Fibroblast of the conjunctiva (primary cell): Measurements from ENCODE around the gene AURKB.
"Not testable (repeated sequence)": the region's sequence is repeated elsewhere in the genome, so short reads cannot be mapped to it uniquely, and the experiment has no call there.

Source experiments
- DNase-seq: peaks from one replicate; pipeline ENCODE4 v3.0.0-alpha.2; 2010; ENCODE audit warnings: low read depth

Gene AURKB

DNA sequence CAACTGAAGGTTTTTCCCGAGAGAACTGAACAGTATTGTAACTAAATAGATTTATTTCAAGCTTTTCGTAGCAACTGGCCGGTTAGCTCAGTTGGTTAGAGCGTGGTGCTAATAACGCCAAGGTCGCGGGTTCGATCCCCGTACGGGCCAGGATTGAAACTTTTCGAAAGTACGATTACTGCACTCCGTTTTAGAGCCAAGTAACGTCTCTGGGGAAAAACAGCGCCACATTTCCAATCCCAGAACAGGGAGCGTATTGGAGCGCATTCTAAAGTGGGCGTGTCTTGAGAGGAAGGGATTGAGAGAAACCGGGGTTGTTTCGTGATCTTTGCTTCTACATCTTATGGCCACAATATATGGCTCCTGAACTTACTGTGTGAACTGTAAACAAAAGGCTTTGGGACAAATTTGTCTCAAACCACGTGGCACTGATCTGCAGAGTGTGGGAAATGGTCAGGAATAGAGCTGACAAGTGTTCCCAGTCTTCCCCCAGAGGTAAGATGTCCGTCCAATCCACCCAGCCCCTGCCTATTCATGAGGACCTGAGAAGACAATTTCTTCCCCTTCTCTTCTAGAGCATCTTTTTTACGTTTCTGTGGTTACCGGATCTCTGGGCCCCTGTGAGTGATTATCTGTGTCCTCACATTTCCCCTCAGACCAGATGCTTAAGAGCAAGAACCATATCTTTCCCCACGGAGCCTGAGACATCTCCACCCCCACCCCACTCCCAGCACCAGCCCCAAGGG is 22.7 kb downstream of the AURKB start:
- peak; percentile 100 for DNase-seq

DNA sequence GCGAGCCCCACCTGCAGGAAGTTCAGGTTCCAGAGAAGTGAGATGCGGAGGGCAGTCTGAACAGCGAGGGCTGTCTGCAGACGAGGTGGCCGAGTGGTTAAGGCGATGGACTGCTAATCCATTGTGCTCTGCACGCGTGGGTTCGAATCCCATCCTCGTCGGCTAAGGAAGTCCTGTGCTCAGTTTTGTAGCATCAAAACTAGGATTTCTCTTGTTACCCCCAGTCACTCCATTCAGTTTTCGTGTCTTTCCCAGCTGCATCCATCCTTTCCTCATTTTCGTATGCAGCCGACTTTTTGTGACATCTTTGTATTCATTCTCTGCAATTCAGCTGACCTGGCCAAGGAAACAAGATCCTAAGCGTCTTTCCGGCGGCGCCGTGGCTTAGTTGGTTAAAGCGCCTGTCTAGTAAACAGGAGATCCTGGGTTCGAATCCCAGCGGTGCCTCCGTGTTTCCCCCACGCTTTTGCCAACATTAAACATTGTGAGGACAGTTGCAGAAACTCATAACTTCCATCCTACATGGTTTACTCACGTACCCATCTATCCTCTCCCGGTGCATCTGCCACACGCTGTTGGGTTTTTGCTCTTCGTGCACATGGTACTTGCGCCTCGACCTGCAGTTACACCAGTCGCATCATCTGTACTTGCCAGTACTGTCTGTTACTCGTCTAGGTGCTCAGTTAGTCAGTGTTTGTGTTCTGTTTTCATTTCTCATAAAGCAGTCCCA is 23.4 kb downstream of the AURKB start:
- peak; percentile 96 for DNase-seq

DNA sequence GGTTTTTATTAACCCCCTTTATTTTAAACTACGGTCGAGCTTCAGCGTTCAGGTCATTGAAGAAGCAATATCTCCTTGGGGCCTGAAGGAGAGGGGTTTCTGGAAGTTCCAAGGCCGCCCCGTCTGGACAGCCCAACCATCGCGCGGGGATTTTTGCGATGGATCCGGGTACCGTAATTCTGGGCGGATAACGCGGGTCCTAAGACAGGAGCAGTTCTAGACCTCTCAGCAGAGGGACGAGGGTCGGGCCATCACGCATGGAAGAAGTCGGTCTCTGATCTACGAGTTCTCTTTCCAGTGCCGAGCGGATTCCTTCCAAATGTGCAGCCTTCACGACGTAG is 24.0 kb downstream of the AURKB start:
- DNase-seq: no peak

DNA sequence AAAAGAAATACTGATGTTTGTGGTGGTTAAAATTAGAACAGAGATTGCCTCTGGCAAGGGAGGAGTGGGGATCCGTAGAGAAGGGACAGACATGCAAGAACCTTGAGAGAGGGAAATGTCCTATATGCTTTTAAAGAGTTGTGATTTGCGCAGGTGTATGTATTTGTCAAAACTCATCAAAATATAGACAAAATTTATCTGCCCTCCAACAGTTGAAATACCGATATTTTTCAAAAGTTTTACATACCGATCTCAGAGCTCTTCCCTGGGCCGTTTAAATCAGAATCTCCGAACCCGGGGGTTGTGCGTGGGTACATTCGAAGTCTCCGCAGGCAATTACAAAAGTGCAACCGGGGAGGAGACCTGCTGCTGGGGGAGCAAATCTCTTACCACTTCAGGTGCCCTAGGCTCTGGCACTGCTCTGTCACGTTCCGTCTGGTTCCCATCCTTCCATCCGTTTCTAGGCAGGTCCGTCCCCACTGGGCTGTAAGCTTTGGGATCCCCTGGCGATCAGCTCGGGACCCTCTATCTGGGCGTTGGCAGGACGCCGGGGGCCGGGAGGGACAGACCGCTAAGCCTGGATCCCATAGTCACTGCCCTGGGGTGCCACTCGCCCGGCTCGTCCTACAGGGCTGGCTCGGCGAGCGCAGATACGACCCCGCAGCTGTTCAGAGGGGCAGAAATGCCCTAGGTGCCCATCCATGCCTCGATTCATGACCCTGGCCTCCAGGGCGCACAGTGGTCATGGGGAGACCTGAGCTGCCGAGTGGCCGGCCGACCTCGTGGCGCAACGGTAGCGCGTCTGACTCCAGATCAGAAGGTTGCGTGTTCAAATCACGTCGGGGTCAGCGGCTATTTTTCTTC is 24.6 kb downstream of the AURKB start:
- peak; percentile 54 for DNase-seq

DNA sequence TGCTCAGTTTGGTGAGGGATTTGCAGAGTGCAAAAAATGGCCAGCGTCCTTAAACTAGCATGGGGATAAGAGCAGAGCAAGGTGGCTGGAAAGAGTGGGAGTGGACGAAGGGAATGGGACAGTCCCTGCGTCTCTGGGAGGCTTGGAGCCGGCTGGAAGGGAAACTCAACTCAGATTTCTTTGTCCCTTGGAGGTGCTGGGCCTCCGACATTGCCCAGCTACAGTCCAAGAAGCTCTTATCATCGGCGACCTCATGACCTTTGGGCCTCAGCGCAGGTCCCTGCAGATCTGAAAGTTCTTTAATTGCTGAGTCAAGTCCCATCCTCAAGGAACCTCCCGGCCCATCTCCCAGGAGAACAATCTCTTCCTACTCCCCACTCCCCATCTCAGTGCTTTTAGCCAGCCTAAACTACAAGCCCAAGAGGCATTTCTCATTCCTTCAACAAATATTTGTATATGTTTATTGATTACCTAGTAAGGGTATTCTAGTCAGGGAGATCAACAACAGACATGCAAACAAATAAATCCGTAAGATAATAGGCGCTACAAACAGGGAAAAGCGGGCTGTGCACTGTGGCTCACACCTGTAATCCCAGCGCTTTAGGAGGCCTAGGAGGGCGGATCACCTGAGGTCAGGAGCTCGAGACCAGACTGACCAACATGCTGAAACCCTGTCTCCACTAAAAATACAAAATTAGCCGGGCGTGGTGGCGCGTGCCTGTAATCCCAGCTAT is 33.2 kb downstream of the AURKB start:
- no peak for DNase-seq

DNA sequence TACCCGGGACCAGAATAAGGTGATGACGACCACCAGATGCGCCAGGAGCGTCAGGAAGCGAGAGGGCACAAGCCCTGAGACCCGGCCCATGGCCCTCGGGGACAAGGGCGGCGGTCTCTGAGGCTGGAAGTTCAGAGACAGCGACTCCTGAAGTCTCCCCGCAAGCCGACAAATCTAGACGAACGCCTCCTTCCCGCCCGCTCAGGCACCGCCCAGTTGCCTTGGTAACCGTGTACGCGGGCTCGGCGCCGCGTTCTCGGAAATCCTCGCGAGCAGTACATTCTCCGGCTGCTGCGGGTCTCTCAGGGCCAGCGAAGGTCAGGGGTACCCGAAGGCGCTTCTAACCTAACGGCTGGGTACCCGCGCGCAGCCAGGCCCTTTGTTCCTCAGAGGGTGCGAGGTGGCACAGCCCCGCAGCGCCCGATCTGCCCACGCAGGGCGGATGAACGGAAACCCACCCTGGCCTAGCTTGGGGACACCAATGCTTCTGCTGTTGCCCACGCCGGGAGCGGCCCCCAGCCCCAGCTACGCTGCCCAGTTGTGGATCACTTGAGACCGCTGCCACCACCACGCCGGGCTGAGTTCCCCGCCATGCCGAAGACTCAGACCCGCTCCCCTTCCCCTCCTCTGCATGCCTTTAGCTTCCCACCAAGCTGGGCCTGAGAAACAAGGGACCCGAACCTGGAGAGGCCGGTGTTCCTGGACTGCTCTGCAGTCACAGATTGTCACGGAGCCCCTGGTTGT is 34.0 kb downstream of the AURKB start, which contains the start of gene TMEM107:
TSS of gene TMEM107 (minus strand) at position 184 of the 744 bp plus-strand sequence. CDS start at position 90, 94 bp downstream.
- DNase-seq: peak; percentile 62

DNA sequence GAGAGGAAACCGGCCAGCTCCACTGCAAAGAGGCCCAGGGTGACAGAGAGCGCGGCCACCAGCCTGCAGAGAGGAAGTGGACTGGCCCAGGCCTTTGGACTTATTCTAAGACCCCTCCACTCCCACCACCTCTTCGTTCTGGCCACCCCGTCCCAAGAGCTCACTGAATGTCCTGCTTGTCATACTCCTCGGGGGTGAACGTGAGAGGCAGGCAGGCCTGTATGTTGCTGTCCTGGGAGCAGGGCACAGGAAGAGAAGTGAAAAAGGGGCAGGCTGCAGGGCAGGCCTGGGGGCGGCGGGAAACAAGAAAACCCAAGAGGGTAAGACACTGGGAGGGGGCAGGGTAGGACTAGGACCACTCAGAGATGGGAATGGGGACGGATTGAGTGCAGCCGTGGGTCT is 34.6 kb downstream of the AURKB start:
- DNase-seq: no peak

DNA sequence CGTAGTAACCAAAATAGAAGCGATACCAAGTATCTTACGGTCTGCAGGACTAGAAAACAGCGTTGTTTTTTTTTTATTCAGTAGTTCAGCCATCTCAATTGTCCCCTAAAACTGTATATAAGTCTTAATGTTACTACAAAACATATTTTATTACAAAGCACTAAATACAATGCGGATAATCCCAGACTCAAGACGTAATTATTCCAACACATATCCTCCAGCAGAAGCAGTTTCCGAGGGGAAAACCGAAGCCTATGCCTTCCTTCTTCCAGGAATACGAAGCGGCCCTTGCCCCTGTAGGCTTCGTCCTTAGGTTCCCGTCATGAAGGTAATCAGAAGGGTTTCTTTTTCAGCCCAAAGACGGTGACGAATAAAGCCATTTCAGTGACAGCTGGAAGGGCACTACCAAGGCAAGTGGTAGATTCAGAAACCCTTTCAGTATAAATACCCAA is 36.5 kb downstream of the AURKB start:
- DNase-seq: no peak

DNA sequence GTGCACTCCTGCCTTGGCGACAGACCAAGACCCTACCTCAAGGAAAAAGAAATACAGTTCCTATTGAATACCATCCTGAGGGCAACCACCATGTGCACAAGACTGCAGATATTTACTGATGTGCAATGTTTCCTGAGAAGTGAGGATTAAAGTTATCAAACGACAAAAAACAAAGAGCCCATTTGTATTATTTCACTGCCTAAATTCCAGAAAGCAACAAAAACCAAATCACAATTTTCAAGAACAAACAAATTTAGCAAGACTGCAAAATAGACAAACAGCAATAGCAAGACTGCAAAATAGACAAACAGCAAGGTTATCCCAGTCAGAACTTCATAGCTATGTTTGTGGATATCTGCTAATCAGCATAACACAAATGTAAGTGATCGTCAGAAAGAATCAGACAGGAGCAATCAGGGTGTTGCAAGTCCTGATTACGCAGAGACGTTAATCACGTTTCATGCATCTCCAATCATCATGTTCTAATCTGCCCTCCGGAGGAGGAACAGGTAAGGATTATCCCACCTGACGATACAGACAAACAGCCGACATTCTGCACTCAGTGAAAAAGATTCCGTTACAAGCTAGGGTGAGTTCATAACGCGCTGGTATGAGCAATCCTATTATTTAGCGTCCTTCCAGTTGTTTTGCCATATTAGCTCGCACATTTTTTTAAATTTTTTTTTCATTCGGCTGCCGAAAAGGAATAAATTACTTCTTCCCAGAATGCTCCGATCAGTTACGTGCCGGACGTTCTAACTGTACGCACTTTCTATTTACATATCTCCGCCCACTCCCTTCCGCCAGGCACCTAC is 37.1 kb downstream of the AURKB start:
- peak; percentile 95 for DNase-seq

GRCh38 chr17:8170186-8170585 is 40.2 kb downstream of the AURKB start:
- DNase-seq: not testable (repeated sequence)

- DNase-seq: no peak
Observed at GRCh38 chr17:8167526-8167925, 42.8 kb downstream of the AURKB start.

DNA sequence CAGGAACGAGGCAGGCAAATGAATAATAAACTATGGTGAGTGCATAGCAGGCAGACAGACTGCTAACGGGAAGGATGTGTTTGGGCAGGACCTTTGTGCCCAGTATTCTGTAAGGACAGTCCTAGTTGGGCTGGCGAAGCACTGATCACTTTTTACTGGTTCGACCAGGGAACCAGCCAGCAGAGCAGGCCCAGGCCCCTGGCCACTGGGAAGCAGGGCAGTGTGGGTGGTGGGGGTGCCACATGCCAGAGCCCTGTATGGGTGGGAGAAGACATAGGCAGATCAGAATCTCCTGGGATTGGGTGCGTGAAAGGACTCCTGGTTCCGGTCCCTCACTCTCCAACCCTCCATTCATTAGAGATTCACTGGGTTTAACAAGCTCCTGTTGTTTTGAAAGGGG is 43.6 kb downstream of the AURKB start:
- no peak for DNase-seq

- no peak for DNase-seq
Observed at GRCh38 chr17:8164815-8165131, 45.6 kb downstream of the AURKB start.

DNA sequence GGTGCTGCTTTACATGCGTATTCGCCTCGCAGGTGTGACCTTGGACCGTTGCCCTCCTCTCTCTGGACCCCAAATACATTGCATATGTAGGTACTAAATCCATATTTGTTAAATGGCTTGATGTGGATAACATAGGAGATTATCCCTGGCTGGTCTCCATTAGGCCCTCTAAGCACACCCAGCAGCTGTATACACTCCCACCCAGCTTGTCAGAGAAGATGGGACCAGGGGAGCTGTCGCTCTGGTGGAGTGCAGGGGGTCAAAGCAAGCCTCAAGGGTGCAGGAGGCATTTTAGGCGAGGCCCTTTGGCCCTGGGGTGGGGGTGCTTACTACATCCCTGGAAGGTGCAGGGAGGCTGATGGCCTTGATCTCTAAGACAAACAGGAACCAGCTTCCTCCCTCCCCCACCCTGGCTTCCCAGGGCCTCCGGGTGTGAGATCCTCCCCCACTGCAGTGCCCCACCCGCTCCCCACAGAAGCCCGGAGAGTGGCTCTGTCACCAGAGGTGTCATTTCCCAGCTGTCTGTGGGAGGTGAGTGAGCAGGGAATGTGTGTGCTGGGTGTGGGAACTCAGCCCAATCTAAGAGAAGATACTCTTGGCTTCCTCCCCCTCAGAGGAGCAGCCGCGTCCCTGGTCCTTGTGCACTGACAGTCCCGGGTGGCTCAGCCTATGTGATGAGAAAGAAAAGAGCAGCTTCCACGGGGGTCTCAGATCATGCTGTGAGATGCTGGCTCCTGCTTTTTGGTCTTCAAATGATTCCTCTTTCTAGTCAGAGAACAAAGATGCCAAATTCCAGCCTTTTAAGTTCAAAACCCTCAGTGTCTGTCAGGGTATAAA is 46.2 kb downstream of the AURKB start:
- DNase-seq: no peak

DNA sequence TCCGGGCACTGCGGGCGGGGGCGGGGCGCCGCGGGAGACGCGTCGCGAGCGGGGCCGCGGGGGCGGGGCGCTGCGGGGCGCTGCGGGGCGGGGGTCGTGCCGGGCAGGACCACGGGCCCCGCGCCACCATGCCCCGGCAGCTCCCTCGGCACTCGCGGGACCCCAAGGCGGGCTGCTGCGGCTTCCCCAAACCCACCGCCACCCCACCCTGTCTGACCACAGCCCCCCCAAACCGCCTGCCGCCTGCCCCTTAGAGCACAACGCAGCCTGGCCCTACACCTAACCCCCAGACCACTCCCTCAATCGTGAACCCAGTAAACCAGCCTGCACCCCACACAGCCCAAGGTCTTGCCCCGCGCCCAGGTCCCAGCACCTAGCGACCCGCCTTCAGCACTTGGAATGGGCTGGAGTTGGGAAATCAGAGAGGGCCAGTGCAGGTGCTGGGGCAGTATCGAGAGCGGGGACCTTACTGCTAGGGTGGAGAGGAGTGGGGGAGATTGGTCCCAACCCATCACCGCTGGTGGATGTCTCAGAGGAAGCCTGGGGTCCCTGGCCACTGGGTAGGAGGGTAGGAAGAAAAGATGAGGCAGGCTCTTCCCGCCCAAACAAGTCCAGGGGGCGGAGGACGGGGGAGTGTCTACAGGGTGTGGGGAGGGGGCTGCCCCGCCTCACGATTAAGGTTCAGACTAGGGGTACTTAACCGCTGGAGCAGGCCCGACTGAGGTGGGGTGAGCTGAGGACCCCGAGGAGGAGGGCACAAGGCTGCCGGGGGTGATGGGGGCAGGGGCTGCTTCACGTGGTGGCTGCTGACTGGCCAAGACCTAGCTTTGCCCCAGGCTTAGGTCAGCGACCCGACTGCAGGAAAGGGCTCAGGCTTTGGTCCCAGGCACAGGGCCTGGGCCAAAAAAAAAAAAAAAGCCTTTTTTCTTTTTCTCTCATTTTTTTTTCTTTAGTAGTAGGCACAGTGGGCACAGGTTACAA is 47.1 kb downstream of the AURKB start:
- no peak for DNase-seq

DNA sequence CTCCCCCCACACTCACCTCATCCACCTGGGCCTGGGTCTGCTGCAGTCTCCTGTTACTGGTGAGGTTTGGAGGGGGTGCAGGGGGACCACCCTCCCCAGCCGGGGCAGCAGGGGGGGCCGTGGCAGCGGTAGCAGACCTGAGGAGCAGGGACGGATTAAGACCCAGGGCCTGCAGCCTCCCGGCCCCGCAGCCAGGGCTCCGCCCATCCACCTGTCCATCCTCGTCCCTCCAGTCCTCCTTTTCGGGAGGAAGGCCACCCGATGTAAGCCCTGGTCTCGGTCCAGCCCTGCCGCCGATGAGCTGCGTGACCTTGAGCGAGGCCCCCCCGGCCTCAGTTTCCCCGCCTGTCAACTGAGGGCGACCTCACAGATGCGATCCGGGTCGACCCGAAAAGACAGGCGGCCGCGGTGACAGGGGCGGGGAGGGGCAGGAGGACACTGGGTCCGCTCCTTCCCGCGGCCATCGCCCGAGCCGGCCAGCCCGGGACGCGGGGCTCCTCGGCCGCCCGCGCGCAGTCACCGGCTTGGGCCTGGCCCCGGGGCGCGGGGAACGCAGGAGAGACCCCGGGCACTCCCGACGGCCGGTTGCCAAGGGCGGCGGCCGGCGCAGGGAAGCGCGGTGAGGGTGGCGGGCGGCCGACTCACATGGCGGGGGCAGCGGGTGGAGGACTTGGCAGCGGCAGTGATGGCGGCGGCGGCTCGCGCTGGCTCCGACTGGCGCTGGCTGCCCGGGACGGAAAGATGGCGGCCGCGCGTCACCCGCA is 48.0 kb downstream of the AURKB start, which contains the start of gene VAMP2:
TSS of gene VAMP2 (minus strand) at position 716 of the 764 bp plus-strand sequence. CDS start at position 647, 69 bp downstream.
- DNase-seq: no peak
